Activated CD8-positive, alpha-beta memory T cell treated with anti-CD3 and anti-CD28 coated beads, Interleukin-2, amount 50 U/mL, for 1 hour (primary cell): ENCODE measurements around the gene WASF3.

Experiments
- DNase-seq: peaks from one replicate; pipeline ENCODE4 v3.0.0-alpha.2; 2020; ENCODE audit errors: extremely low read depth

WASF3 gene

DNA sequence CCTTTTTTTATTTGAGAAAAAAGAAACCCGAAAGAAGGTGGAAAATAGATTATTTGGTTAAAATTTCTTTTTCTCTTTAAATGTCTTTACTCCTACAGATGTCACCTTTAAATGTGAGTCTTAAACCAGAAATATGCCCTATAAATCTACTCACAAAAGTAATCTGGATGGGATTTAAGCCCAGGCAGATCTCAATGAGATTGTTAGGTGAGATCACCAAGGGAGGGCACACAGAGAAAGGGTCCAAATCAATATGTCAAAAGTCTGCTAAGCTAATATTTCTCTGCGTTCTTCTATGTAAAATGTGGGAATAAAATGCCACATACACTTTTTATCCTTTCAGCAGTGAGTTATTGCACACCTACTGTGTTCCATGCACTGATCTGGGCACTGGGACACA is 32.9 kb downstream of the WASF3 start:
- no peak for DNase-seq

DNA sequence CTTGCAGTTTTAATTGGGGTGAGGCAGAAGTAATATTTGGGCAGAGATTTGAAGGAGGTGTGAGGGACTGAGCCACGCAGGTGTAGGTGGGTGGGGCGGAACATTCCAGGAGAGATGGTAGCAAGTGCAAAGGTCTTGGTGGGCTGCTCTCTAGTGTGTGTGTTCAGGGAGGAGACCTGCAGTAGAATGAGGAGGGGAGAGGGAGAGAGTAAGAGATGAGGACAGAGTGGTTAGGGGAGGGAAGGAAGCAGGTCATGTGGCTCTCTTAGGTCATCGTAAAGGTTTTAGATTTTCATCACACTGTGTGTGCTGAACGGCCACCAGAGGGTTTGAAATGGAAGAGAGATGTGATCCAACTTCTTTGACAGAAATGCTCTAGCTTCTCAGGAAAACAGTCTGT is 33.5 kb downstream of the WASF3 start:
- no peak for DNase-seq

DNA sequence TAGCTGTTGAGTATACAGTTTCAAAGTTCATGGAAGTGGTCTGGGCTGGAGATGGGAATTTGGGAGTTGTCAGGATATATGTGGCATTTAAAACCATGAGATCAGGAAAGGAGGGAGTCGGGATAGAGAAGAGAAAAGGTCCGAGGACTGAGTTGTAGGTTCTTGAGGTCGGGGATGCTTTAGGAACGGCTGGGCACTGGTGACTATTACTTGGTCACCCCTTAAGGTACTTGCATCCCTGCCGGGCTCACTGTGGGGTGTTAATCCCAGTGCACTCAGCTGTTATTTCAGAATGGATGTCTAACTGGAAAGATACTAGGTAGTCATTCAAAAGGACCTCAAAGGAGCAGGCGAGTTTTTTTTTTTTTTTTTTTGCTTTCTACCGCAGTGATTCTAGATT is 34.2 kb downstream of the WASF3 start:
- DNase-seq = no peak

DNA sequence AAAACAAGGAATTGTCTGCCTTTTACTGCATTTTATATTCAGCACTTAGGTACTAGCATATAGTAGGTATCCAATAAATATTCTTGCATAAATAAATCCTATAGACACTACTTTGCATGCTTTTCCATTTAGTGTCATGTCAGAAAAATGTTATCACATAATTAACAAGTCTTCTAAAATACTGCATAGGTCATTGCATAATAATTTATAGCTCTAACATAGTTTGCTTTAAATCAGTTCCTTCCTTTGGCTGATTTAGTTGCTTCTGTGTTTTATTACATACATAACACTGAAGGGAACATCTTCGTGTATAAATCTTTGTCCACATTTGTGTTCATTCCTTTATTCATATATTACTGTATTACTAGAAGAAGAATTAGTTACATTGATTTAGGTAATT is 36.2 kb downstream of the WASF3 start:
- DNase-seq = no peak

DNA sequence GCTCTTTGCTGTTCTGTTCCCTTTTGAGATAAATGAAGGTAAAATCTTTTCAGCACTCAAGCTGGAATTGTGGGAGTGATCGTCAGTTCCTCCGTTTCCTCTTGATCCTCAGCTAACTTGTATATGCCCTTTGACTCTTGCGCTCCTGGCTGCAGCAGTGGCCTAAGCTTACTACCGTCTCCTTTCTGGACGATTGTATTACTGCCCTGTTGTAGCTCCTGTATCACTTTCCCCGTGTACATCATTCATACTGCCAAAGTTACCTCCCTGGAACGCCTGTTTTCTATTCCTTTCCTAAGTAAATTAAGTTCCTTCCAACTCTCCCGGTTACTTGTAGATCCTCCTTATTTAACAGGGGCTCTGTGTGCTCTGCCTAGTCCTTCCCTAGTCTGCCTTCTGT is 36.9 kb downstream of the WASF3 start:
- DNase-seq = no peak

DNA sequence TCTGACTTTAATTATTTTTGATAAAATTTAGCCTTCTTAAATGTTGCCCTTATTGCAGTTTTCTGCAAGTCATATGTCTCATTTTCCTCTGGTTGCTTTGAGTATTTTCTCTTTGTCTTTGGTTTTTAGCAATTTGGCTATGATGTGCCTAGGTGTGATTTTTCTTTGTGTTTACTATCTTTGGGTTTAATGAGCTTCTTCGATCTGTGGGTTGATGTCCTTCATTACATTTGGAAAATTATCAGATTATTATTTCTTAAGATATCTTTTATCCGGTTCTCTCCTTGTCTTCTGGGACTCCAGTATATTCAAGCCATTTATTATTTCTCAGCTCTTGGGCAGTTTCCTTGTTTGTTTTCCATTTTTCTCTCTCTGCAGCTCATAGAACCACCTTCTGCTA is 39.0 kb downstream of the WASF3 start:
- DNase-seq = no peak

DNA sequence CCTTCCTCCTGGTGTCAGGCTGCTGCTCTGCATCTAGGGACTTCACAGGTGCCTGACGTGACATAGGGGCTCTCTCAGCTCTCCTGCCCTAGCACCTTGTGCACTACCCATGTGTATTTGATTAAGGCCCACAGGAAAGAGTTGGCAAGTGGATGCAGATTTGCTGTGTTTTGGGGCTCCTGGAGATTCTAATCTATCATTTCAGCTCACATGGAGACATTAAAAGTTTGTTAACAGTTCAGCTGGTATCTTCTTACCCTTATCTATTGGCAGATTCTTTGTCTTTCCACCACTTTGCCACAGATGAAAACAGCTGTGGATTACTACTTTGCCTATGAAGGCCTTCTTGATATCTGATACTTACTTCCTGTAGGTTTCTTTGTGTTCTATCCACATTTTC is 41.9 kb downstream of the WASF3 start:
- DNase-seq = no peak

DNA sequence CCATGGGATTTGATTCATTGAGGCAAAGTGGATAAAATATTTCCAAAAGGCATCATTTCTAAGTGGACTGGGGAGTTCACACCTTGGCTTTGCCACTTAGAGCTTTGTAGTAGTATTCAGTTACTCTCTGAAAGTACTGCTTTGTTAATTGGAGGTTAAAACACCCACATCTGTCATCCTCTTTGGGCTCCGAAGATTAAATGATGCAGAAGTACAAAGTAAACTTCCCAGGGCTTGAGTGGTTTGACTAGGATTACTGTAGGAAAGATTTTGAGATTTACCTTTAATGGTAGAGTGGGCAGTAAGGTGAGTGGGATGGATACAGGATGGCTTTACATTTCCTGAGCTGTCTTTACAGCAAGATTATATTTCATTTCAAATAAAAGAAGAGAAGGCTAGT is 42.4 kb downstream of the WASF3 start:
- DNase-seq = no peak

DNA sequence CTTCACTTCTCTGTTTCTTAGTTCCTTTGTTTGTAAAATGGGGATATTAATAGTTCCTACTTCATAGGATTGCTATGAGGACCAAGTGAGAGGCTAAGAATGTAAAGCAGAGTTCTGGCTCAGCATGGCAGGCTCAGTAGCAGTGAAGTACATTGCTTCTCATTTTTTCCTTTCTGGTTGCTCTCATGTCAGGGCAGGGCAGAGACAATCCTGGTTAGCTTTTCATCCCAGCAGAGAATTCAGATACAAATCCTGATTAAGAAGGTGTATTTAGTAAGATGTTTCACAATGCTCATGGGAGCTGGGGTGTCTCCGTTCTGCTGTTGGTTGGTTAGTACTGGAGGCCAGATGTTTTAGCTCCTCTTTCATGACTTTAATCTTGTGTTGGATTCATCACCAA is 42.9 kb downstream of the WASF3 start:
- DNase-seq = no peak

DNA sequence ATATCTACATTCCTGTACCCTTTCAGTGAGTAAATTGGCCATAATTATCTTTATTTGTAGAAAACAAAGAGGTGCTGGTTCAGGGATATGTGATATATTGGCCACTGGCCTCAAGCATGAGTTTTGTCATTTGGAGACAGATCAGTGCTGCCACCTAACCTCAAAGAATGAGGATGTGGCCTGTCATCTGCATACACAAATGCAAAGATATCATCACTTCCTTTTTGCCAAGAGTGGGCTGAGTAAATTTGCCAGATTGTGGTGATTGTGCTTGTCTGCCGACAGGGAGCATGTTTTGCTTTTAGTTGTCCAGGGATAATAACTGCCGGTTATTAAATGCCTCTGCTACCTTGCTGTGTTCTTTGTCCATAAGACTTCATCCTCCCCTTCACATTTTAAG is 44.2 kb downstream of the WASF3 start:
- no peak for DNase-seq

DNA sequence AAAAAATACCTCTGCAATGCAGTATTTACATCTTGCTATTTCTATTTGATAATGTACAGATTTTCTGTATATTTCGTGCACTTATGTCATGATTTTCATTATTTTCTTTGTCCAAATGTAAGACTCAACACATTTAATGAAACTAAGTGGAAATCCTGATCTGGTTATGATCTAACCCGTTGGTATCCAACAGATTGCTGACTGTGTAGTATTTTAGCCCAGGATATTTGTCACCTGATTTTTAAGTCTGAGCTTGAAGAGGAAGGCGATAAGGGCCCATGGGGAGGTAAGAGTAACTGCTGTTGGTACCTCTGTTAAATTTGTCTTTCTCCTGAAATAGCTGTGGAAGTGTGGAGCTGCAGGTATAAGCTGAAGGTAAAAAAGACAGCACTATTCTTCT is 45.3 kb downstream of the WASF3 start:
- no peak for DNase-seq

DNA sequence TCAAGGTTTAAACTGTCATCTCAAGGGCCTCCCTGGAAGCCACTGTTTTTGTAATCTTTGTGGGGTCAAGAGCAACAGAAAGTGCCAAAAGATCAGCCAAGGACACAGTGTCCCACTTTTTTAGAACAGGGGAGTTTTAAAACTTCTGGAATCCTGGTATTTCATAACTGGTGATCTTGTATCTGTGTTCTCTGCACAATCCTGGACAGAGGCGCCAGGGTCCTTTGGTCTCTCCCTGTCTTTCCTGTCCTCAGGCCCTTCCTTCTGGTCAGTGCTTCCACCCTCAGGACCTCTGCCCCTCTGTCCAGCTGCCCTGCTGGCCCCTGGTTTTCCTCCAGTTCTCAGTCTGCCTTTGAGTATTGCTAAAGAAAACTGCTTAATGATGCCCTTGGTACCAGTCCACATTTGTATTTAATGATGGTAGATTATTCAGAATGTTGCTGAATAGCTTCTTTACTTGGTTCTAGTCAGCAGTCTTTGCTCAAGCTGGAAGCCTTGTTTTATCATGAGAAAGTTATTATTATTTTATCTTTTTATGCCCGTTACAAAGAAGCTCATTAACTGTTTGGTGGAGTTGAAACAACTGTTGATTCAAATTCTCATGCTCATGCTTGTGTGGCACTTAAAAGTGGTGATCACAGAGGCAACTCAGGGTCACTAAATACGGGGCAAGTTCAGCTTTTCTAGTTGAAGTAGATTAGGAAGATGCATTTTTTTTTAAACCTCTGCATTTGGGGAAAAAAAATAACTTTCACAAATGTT is 47.5 kb downstream of the WASF3 start:
- no peak for DNase-seq

DNA sequence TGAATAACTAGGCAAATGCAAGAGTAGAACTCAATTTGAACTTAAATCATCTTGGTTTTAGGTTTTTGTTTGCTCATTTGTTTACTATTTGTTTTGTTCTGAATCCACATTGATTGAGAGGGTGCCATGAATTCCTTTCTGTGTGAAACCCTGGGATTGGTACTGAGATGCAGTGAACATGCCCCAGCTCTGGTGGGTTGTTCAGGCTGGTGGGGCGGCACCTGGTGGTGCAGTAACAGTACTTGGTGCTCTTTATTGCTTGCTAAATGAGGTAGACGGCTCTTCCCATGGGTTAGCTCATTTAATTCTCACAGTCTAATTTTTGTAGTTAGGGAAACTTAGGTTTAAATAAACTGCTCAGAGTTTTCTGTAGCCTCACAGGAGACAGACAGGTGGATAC is 48.4 kb downstream of the WASF3 start:
- DNase-seq = no peak

DNA sequence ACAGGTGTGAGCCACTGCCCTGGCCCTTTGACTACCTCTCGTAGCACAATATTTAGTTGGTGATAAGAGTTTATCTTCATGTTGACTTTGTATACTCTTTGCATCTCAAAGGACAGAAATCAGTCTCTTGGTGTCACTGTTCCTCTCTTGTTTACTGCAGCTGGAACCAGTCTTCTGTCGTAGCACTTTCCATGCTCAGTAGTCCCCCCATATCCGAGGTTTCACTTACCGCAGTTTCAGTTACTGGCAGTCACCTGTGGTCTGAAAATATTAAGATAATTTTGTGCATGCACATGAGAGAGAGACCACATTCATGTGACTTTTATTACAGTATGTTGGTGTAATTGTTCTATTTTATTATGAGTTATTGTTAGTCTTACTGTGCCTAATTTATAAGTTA is 49.1 kb downstream of the WASF3 start:
- DNase-seq = no peak

DNA sequence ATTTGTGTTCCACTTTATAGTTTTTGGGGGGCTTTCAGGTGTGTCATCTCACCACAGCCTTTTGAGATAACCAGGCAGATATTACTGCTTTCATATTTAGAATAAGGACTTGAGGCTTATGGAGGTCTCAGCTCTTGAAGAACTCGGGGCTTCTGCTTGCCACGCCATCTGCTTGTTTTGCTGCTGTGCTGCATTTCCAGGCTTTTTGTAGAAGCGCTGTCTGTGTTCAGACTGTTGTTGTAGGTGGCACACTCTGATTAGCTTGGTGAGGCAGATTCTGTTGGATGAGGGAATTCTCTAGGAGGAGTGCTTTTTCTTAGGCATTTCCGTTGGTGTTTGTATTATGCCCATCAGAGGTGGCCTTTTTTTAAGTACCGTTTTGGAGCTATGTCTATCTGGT is 57.2 kb downstream of the WASF3 start:
- DNase-seq = no peak

DNA sequence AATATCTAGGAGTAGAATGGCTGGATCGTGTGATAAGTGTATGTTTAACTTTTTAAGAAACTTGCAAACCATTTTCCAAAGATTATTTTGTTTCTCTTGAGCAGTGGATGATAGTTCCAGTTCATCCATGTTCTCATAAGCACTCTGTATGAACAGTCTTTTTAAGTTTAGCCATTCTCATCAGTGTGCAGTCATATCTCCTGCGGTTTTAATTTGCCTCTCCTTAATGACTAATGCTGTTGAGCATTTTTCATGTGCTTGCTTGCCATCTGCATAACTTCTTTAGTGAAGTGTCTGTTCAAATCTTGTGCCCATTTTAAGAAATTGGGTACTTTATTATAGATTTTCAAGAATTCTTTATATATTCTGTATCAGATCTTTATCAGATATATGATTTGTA is 58.6 kb downstream of the WASF3 start:
- no peak for DNase-seq

DNA sequence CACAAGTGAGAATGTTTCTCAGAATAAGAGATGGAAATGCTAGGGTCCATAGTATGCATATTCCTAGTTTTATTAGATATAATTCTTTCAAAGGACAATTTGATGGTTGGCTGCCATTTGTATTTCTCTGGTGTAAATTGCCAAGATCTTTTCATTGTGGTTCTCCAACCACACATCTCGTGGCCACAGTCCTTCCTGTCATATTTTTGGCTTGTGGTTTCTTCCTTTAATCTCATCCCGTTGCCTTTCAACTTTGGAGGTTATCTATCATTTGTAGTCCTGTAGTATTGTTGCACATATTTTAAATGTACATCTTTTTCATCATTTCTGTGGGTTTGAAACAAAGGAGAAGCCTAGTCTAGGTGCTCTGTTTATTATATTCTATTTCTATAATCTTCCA is 61.2 kb downstream of the WASF3 start:
- no peak for DNase-seq

DNA sequence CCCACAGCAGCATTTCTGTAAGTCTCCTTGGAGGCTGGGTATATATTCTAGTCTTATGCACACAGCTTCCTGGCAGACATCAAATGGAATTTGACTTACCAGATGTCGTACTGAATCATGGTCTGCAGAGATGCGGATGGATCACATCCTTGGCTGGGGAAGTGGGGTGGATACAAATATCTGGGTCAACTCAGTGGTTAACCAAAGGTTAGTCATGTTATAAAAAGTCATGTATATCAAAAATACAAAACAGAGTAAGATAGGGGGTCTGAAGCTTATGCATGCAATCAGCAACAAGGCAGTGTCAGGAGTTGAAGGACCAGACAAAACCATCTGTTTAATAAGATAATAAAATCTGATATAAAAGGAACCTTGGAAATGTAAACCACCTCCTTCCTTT is 61.9 kb downstream of the WASF3 start:
- no peak for DNase-seq

DNA sequence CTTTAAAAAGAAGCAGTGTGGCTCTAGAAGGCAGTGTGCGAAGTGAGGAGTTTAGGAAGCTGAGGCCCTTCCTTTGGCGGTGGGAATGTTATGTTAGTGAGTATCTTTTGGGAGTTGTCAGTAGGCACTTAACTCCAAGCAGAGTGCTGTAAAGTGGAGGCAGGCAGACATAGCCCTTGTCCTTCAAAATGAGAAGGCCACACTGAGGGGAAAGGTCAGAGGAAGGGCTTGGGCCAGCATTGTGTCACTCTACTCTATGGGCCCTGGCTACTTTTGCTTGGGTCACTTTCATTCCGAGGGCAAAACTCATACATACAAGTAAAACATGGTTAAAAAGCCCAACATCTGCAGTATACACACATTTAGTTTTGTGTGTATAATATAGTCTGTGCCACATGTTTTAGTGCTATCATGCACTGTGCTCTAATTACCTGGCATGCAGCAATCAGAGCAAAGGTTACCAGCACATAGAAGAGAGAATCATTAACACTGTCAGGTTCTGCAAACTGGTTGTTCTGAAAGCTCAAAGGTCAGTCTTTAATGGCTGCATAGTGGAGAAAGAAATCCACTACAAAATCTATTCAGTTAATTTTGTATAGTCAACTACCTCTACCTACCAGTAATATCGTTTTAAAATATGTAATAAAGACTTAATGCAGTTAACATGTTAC is 64.4 kb downstream of the WASF3 start:
- no peak for DNase-seq

DNA sequence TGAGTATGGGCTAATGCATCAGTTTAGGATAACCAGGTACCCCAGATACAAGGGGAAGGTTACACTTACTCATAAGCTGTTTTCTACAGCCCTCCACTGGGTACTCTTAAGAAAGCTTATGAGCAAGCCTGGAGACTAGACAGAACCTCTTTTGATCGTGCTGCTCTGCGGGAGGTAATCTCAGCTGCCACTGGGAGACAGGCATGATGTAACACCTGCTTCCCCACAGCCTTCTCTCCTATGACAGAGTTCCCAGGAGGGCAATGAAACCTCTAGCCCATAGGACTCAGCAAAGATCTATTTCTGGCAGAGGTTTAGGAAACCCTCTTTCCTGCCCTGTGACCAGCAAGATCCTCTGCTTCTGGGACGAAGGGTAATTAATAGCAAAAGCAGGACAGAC is 65.6 kb downstream of the WASF3 start:
- no peak for DNase-seq

DNA sequence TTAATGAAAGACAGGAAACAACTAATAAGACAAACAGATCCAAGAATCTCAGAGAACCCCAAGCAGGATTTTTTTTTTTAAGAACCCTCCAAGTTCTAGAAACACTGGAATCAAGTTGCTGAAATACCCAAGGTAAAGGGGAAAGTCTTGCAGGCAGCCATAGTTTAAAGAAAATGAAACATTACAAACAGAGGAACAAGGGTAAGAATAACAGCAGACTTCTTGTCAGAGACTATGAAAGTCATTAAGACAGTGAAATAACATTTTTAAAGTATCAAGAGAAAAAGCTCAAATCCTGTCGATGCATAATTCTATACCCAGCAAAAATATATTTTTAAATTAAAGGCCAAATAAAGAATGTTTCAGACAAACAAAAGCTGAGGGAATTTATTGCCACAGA is 67.1 kb downstream of the WASF3 start:
- no peak for DNase-seq

DNA sequence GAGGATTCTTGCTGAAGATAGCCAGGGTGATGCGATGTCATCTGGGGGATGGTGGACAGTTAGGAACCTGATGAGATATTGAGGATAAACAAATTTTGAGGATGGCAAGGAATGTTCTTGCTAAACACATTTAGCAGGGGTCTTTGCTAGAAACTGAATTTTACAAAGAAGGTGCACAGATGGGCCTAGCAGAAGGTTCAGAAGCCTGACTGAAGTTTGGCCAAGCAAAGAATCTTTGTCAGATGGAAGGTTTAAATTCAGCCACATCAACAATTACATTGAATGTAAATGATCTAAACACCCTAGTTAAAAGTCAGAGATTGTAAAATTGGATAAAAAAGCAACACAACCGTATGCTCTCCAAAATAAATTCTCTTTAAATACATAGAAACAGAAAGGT is 68.8 kb downstream of the WASF3 start:
- DNase-seq = no peak

DNA sequence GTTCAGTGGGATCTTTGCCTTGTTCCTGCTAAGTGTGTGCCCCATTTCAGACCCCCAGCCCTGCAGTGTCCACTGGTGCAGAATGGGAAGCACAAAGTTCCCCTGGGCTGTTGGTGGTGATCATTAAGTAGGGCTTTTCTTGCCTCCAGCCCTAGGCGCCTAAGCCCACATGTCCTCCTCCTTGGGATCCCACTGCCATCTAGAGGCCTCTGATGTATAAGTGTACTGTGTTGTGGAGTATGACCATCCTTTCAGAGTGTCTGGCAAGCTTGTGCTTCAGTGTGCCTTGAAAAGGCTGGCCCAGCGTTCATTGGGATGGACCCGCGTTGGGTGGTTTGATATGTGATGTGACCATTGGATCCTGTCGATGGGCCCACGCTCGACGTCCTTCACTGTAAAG is 71.2 kb downstream of the WASF3 start:
- no peak for DNase-seq

DNA sequence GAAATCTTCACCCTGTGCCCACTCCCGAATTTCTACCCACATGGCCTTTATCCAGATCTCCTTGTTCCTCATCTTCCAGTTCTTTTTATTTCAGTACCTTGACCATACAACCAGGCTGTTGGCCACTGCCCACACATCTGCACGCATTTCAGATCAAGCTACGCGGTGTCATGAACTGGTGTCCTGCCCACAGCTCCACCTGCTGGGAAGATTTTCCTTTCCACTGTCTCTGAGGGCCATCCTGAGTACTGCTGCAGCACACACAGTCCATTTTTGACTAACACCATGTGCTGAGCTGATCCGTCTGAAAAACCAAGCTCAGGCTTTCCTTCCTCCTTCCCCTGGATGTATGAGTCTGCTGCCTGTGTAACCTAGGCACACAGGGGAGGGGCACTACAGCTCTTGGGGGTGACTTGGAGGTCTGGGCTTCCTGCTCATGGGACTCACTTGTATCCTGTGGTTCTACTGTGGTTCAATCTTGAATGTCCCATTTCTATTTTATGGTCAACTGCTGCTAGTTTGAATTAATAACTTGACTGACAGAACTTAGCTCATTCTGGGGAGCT is 71.9 kb downstream of the WASF3 start:
- no peak for DNase-seq
